Measurements from ENCODE around the gene COQ8A.

DNA sequence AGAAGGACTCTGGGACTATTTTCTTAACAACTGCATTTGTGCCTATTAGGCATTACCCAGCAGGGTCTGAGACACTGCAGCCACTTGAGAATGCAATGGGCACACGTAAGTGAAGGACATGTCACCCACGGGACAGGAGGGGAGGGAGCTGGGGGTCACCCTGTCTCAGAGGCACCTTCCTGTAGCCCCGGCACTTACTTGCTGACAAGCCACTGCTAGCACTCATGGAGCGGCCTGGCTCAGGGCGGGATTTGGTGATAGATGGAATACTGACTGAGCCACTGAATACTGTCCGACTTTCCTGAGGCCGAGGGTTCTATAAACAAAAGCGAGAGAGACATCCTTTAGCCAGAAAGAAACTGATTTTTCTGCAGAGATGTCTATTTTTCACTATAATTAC lies 64.7 kb downstream of the COQ8A start:
- TF ChIP-seq, protein P1, sequence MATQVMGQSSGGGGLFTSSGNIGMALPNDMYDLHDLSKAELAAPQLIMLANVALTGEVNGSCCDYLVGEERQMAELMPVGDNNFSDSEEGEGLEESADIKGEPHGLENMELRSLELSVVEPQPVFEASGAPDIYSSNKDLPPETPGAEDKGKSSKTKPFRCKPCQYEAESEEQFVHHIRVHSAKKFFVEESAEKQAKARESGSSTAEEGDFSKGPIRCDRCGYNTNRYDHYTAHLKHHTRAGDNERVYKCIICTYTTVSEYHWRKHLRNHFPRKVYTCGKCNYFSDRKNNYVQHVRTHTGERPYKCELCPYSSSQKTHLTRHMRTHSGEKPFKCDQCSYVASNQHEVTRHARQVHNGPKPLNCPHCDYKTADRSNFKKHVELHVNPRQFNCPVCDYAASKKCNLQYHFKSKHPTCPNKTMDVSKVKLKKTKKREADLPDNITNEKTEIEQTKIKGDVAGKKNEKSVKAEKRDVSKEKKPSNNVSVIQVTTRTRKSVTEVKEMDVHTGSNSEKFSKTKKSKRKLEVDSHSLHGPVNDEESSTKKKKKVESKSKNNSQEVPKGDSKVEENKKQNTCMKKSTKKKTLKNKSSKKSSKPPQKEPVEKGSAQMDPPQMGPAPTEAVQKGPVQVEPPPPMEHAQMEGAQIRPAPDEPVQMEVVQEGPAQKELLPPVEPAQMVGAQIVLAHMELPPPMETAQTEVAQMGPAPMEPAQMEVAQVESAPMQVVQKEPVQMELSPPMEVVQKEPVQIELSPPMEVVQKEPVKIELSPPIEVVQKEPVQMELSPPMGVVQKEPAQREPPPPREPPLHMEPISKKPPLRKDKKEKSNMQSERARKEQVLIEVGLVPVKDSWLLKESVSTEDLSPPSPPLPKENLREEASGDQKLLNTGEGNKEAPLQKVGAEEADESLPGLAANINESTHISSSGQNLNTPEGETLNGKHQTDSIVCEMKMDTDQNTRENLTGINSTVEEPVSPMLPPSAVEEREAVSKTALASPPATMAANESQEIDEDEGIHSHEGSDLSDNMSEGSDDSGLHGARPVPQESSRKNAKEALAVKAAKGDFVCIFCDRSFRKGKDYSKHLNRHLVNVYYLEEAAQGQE (IDR thresholded peaks at IDR 0.05; ENCODE audit: low read depth): no peak
- TF ChIP-seq EGR1 (IDR thresholded peaks at IDR 0.05) (no peak), ZBTB7A (IDR thresholded peaks at IDR 0.05; ENCODE audit: low read depth) (no peak), FOXM1 (IDR thresholded peaks at IDR 0.05; ENCODE audit: borderline replicate concordance, low read depth) (no peak), CEBPB (IDR thresholded peaks at IDR 0.05) (no peak), EP300 (IDR thresholded peaks at IDR 0.05; ENCODE audit: borderline replicate concordance) (no peak), TAF1 (IDR thresholded peaks at IDR 0.05; ENCODE audit: low read depth) (no peak), CREB1 (IDR thresholded peaks at IDR 0.05; ENCODE audit: low read depth) (no peak), NFIC (IDR thresholded peaks at IDR 0.05) (no peak), YY1 (IDR thresholded peaks at IDR 0.05; ENCODE audit: low read depth) (no peak), TCF12 (IDR thresholded peaks at IDR 0.05; ENCODE audit: low read depth) (no peak)
- TF ChIP-seq, protein P2, sequence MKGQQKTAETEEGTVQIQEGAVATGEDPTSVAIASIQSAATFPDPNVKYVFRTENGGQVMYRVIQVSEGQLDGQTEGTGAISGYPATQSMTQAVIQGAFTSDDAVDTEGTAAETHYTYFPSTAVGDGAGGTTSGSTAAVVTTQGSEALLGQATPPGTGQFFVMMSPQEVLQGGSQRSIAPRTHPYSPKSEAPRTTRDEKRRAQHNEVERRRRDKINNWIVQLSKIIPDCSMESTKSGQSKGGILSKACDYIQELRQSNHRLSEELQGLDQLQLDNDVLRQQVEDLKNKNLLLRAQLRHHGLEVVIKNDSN (IDR thresholded peaks at IDR 0.05): no peak
- TF ChIP-seq, protein P3, sequence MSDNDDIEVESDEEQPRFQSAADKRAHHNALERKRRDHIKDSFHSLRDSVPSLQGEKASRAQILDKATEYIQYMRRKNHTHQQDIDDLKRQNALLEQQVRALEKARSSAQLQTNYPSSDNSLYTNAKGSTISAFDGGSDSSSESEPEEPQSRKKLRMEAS (IDR thresholded peaks at IDR 0.05): no peak

Data from Ishikawa (cell line).